Spleen (tissue), 7 donors: ENCODE measurements around the gene SEPHS1.

ENCODE experiments used
- POLR2A ChIP-seq, 3 donors: fragments of 450-650 bp; IDR thresholded peaks; one replicate each; pipeline ENCODE4 v1.5.1; 2017; ENCODE audit warnings: antibody characterized with exemption in 3 of 3, mild to moderate bottlenecking in 1 of 3
- TF ChIP-seq, protein P1 (sequence below), 11 experiments: fragments of 200-600 bp in 7 of 11; fragments of 450-650 bp in 4 of 11; sonication (generic) in 4 of 11; IDR thresholded peaks in 8 of 11; conservative IDR thresholded peaks in 3 of 11; 1 replicate in 7 of 11; 2 replicates in 4 of 11; pipeline versions ENCODE4 v1.4.0 to v1.8.0; 2016 to 2021; ENCODE audit warnings: antibody characterized with exemption in 11 of 11, inconsistent platforms in 4 of 11, mild to moderate bottlenecking in 1 of 11
- donor health status: DM: no; HTN: no; CAD: no; lungs with moderate emphysema.
- donor health status: DM: no; HTN: no; CAD: no.
- donor health status: DM: no; HTN: no; CAD: no.

DNA sequence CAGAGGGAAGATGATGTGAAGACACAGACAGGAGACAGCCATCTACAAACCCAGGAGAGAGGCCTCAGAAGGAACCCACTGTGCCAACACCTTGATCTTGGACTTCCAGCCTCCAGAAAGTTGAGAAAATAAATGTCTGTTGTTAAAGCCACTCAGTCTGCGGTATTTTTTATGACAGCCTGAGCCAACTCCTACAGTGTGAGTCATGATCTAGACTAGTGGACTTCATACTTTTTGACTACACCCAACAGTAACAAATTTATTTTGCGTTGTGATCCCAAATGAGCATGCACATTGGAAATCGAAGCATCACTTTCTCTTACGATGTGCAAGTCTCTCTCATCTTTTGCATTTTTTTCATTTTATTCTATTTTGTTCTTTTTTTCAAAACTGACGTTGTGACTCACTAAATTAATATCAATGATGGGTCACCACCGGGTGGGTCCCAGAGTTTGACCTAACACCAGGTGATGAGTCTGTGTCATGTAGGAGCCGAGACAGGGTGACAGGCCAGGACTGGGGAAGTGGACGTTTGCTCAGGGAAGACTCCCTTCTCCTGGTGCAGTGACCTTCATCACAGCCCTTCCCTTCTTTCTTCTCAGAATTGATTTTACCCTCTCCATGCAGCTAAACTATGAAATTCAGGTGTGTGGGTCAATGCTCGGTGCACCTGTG, 77.1 kb downstream of the SEPHS1 start:
- TF ChIP-seq, protein P1, sequence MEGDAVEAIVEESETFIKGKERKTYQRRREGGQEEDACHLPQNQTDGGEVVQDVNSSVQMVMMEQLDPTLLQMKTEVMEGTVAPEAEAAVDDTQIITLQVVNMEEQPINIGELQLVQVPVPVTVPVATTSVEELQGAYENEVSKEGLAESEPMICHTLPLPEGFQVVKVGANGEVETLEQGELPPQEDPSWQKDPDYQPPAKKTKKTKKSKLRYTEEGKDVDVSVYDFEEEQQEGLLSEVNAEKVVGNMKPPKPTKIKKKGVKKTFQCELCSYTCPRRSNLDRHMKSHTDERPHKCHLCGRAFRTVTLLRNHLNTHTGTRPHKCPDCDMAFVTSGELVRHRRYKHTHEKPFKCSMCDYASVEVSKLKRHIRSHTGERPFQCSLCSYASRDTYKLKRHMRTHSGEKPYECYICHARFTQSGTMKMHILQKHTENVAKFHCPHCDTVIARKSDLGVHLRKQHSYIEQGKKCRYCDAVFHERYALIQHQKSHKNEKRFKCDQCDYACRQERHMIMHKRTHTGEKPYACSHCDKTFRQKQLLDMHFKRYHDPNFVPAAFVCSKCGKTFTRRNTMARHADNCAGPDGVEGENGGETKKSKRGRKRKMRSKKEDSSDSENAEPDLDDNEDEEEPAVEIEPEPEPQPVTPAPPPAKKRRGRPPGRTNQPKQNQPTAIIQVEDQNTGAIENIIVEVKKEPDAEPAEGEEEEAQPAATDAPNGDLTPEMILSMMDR (IDR thresholded peaks at IDR 0.05 in 8 of 11, conservative IDR thresholded peaks at IDR 0.05 in 3 of 11), result no peak
- TF ChIP-seq POLR2A (IDR thresholded peaks at IDR 0.05), result no peak
